Measurements from ENCODE around the gene PRPF4. TPM values are rescaled to one million over a fixed set of nuclear protein-coding genes. Genes with fewer than 3 reads are reported as not detected.
A peak's percentile ranks its signal among the peaks of the same experiment; 100 is the strongest.

PRPF4 gene
- total RNA-seq, 1 donor from 2014 or later: 33.6 TPM

DNA sequence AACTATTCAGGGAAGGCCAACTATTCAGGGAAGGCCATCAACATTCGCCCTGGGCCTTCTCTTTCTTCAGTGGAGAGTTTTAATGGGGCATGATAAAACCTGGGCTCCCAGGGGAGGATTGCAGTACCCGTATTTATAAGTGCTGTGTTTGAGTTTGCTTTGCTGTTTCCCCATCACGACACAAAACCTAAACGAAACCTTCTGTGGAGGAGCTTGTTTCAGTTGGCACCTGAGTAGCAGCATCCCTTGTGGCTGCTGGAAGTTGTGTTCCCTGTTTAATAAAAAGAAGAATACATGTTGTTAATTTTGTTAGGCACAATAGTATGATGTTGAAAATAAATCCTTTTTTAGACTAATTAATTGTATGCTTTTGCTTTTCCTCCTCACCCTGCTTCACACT is 56.3 kb downstream of the PRPF4 start:
- TF ChIP-seq, protein P1, sequence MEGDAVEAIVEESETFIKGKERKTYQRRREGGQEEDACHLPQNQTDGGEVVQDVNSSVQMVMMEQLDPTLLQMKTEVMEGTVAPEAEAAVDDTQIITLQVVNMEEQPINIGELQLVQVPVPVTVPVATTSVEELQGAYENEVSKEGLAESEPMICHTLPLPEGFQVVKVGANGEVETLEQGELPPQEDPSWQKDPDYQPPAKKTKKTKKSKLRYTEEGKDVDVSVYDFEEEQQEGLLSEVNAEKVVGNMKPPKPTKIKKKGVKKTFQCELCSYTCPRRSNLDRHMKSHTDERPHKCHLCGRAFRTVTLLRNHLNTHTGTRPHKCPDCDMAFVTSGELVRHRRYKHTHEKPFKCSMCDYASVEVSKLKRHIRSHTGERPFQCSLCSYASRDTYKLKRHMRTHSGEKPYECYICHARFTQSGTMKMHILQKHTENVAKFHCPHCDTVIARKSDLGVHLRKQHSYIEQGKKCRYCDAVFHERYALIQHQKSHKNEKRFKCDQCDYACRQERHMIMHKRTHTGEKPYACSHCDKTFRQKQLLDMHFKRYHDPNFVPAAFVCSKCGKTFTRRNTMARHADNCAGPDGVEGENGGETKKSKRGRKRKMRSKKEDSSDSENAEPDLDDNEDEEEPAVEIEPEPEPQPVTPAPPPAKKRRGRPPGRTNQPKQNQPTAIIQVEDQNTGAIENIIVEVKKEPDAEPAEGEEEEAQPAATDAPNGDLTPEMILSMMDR (IDR thresholded peaks at IDR 0.05; ENCODE audit: unreplicated experiment): no peak
- Mint-ChIP-seq H3K4me1 (ENCODE audit: low read depth) (peaks cover 10% of the 10 kb centered on the region), H3K9me3 (ENCODE audit: low read depth) (no peaks in the 10 kb centered on the region), H3K4me3 (ENCODE audit: low read depth) (no peak overlapping the region), H3K27ac (no peak overlapping the region), H3K36me3 (ENCODE audit: insufficient read depth) (peaks cover 4% of the 10 kb centered on the region), H3K27me3 (no peaks in the 10 kb centered on the region)
- DNase-seq (ENCODE audit: low spot score, unreplicated experiment): no peak

DNA sequence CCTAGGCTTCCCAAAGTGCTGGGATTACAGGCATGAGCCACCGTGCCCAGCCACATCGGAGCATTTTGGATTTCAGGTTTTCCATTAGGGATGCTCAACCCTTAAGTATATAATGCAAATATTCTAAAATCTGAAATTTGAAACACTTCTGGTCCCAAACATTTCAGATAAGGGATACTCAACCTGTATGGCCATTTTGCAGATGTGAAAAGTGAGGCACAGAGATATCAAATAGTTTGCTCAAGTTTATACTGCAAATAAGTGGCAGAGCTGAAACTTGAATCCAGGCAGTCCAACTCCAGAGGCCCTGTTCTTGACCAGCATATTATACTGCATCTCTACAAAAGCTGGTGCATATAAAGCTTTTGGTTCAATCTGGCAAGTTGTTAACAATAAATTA is 62.3 kb downstream of the PRPF4 start:
- H3K36me3 Mint-ChIP-seq (ENCODE audit: insufficient read depth): peaks cover 1% of the 10 kb centered on the region

DNA sequence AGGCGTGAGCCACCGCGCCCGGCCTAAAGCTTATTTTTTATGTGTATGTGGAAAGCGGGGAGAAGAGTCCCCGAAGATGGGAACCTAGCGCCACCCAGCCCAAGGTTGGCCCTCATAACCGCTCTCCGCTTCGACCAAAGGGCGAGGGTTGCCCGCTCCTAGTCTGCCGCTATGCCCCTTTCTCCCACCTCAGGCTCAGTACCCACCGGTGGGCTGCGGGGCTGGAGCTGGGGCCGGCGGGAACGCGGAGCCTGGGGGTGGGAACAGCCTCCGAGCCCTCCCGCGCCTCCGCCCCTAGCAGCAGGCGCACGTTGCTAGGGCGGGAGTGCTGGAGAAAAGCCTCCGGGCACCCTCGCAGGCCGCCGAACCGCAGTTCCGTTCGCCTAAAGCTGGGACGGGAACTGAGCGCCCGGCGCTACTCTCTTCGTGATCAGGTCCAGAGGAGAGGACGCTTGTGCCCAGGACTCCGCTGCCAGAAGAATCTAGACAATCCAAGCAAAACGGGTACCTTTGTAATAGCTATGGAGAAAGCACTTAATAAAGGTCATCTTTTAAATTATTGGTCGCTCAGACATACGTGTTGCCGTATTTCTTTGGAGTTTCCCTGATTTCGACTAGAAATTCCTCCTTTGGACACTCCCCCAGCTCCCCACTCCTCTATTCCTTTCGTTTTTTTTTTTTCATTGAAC is 64.7 kb downstream of the PRPF4 start, which contains the start of gene WDR31:
Gene WDR31, minus strand, starts transcription at position 265 of the 689 bp plus-strand sequence. CDS start 8,253 bp downstream, outside the sequence.
- peaks cover 11% of the 10 kb centered on the region for H3K4me1 Mint-ChIP-seq (ENCODE audit: low read depth)
- peak; percentile 76 for DNase-seq (ENCODE audit: low spot score, unreplicated experiment)
- H3K4me3 Mint-ChIP-seq (ENCODE audit: low read depth): peak within 1 kb of the TSS; percentile 79
- TF ChIP-seq, protein P1 (IDR thresholded peaks at IDR 0.05; ENCODE audit: unreplicated experiment): no peak
- H3K27ac Mint-ChIP-seq: peak within 1 kb of the TSS; percentile 90
- H3K9me3 Mint-ChIP-seq (ENCODE audit: low read depth): no peaks in the 10 kb centered on the region
- peaks cover 2% of the 10 kb centered on the region for H3K27me3 Mint-ChIP-seq
- no peaks in the 10 kb centered on the region for H3K36me3 Mint-ChIP-seq (ENCODE audit: insufficient read depth)

More for the DNA sequence above, 62.3 kb downstream of the PRPF4 start:
- TF ChIP-seq, protein P1 (IDR thresholded peaks at IDR 0.05; ENCODE audit: unreplicated experiment): no peak
- Mint-ChIP-seq H3K4me1 (ENCODE audit: low read depth) (peaks cover 11% of the 10 kb centered on the region), H3K4me3 (ENCODE audit: low read depth) (no peak overlapping the region), H3K27ac (no peak overlapping the region), H3K27me3 (peaks cover 2% of the 10 kb centered on the region), H3K9me3 (ENCODE audit: low read depth) (no peaks in the 10 kb centered on the region)
- no peak for DNase-seq (ENCODE audit: low spot score, unreplicated experiment)

DNA sequence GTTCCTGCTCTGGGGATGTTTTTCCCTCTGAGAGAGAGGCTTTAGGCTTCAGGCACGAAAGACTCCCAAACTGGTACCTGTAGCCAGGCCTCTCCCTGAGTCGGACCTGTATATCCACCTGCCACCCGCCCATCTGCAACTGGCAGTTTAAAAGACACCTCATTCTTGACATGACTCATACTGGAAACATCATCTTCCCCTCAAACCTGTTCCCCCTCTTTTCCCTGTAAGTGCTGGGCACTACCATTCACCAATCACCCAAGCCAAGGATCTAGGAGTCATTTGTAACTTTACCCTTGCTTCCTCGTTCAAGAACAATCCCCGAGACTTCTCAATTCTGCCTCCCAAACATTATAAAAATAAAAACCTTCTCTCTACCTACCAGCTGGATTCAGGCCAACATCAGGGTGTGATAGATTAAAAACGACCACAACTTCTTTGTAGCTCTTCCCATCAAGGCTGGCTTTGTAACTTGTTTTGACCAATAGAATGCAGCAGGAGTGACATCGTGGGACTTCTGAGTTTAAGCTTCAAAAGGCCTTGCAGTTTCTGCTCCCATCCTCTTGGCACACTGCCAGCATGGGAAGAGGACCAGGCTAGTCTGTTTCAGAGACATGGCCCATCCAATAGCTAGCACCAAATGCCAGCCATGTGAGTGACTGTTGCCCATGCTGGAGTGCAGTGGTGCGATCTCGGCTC is 66.4 kb downstream of the PRPF4 start:
- Mint-ChIP-seq H3K4me3 (ENCODE audit: low read depth) (no peak overlapping the region), H3K27me3 (peaks cover 2% of the 10 kb centered on the region), H3K4me1 (ENCODE audit: low read depth) (peaks cover 11% of the 10 kb centered on the region), H3K27ac (no peak overlapping the region), H3K9me3 (ENCODE audit: low read depth) (no peaks in the 10 kb centered on the region), H3K36me3 (ENCODE audit: insufficient read depth) (no peaks in the 10 kb centered on the region)
- TF ChIP-seq, protein P1 (IDR thresholded peaks at IDR 0.05; ENCODE audit: unreplicated experiment): no peak
- no peak for DNase-seq (ENCODE audit: low spot score, unreplicated experiment)

Other genes with a start within 250 kb of the PRPF4 start
- 7.9 and 8.7 TPM in 2 replicates for gene ZFP37, start 218.9 kb upstream of the PRPF4 start, total RNA-seq
- 3.0 and 3.3 TPM in 2 replicates for gene SLC31A2, start 124.7 kb upstream of the PRPF4 start, total RNA-seq
- gene FKBP15, start 54.4 kb upstream of the PRPF4 start, total RNA-seq: 26.9 and 29.3 TPM in 2 replicates
- 28.2 and 28.5 TPM in 2 replicates for gene SLC31A1, start 54.1 kb upstream of the PRPF4 start, total RNA-seq
- gene CDC26, start 86 bp upstream of the PRPF4 start, total RNA-seq: 33.0 and 36.6 TPM in 2 replicates
- 0.26 and 0.44 TPM in 2 replicates for gene RNF183, start 27.7 kb downstream of the PRPF4 start, total RNA-seq
- 5.1 and 5.7 TPM in 2 replicates for gene WDR31, start 64.6 kb downstream of the PRPF4 start, total RNA-seq
- gene BSPRY, start 73.9 kb downstream of the PRPF4 start, total RNA-seq: 18.8 and 19.7 TPM in 2 replicates
- gene HDHD3, start 101.3 kb downstream of the PRPF4 start, total RNA-seq: 77.4 and 83.9 TPM in 2 replicates
- 59.3 and 64.3 TPM in 2 replicates for gene ALAD, start 125.6 kb downstream of the PRPF4 start, total RNA-seq
- 36.6 and 40.5 TPM in 2 replicates for gene POLE3, start 135.0 kb downstream of the PRPF4 start, total RNA-seq
- gene C9orf43, start 135.1 kb downstream of the PRPF4 start, total RNA-seq: 0.51 and 1.6 TPM in 2 replicates
- 39.3 and 44.2 TPM in 2 replicates for gene RGS3, start 188.1 kb downstream of the PRPF4 start, total RNA-seq